ENCODE measurements around the gene XPO5.

The XPO5 gene

DNA sequence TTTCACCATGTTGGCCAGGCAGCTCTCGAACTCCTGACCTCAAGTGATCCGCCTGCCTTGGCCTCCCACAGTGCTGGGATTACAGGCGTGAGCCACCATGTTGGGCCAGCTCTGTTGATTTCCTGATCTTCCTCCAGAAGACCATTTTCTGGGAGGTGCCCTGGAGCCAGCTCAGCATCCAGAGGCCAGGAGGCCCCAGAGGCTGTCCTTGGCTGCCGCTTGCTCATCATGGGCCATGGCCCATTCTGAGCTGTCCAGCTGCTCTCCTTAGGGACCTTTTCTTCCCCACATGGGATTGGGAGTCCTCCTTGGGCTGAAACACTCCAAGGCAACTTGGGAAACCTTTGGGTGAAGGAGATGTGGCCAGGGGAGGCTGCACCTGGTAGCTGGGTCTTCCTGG, 81.1 kb downstream of the XPO5 start:
- DNase-seq, result no peak

DNA sequence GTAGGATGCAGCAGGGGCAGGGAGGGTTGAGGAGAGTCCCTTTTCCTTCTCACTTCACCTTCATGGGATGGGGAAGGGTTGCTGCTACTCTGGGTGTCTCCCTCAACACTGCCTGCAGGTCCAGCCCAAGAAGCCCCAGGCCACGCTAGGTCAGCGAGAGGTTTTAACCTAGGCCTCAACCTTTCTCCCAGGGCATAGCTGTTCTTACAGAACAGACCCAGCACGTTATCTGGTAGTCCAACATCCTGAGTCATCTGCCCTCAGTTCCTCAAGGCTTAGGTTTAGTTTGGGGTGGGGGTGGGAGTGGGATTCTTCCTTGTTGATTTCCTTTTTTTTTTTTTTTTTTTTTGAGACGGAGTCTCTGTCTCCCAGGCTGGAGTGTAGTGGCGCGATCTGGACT, 81.5 kb downstream of the XPO5 start:
- DNase-seq, result no peak

DNA sequence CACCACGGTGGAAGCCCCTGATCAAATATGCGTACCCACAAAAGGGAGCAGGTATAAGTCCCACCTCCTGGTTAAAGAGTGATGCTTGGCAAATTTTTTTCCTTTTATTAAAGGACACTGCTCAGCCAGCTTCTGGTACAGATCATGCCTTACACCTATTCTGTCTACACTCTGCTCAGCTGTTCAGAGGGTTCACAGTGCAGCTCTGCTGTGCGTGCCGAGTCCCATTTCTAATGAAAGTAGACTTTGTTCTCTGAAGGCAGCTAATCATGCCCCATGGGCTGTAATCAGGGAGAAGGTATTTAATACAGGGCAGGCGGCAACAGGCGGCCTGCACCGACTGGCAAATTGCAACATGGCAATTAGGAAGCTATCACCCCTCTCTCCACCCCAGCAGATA, 82.0 kb downstream of the XPO5 start:
- DNase-seq, result no peak

- no peak for DNase-seq
Observed at GRCh38 chr6:43493230-43493629, 82.6 kb downstream of the XPO5 start.

DNA sequence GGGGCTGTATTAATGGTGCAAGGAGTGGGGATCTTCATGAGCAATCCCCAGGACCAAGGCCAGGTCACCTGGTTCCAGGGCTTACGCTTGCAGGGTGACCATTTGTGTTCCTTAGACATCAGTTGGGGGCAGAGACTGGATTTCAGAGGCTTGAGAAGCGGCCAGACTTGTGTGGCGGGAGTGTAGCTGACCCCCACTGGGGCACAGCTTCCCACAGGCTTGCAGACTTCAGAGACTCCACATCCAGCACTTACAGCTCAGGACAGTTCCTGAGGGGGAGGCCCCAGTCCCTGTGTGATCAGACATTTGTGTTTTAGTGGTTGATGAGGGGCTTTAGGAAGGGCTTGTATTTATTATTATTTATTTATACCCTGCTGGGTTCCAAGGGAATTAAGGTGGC, 83.2 kb downstream of the XPO5 start:
- DNase-seq, result no peak

- no peak for DNase-seq
Observed at GRCh38 chr6:43491750-43492661, 83.8 kb downstream of the XPO5 start.

DNA sequence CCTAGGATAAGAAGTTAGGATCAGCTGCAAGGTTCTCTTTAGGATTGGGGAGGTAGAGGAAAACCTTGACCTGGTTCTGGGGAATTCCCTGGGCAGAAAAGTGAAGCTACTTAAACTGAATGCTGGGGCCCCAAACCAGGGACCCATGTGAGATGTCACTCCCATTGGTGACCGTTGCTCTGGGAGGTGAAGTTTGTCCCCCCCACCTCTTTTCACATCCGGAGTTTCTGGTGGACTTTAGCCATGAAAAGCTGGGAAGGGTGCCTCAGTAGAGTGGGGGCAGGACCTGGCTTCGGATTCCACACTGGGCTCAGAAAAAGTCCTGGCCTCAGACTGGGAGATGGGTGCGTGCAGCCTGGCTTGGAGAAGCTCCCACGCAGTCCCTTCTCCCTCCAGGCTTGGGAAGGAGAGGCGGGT, 85.3 kb downstream of the XPO5 start:
- no peak for DNase-seq

GRCh38 chr6:43489277-43490072, 86.4 kb downstream of the XPO5 start:
- DNase-seq, result no peak

- no peak for DNase-seq
Observed at GRCh38 chr6:43488667-43489276, 87.1 kb downstream of the XPO5 start.

GRCh38 chr6:43481591-43482236, 94.1 kb downstream of the XPO5 start:
- no peak for DNase-seq

DNA sequence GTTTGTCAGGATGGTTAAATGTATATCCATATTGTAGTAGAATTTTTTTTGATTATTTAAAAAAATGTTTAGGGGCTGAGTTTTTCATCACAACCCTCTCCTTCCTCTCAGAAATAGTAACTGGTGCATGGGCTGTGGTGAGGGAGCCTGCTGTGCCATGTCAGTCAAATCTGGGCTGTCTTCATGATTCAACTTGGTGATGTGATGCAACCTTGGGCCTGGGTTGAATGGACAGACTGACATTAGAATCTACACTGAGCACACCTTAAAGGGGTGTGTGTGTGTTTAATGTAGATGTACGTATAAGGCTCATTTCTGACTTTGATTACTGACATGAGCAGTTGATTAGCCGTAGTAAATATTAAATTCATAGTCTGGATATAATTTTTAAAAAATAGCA, 94.8 kb downstream of the XPO5 start:
- DNase-seq, result no peak

DNA sequence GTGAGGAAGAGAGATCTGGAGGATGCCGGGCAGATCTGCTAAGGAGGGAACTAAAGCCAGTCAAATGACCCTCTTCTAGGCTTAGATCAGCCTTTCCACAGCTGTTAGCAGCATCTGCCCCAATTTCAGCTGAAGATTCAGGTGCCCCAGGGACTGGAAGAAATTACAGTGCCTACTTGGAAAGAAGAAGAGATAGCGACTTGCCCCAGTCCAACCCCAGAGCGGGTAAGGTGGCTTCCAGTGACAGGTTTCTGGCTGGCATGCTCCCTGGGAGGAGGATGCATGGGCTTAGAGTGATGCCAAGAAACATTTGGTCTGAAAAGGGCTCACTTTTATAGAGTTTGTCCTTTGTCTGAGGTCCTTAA, 97.8 kb downstream of the XPO5 start:
- no peak for DNase-seq

GRCh38 chr6:43477235-43478007, 98.4 kb downstream of the XPO5 start, which contains the start of gene TJAP1:
Gene TJAP1 (plus strand): TSS chr6:43477570. CDS start chr6:43499002, 21,432 bp downstream.
- DNase-seq, result peak; percentile 90

DNA sequence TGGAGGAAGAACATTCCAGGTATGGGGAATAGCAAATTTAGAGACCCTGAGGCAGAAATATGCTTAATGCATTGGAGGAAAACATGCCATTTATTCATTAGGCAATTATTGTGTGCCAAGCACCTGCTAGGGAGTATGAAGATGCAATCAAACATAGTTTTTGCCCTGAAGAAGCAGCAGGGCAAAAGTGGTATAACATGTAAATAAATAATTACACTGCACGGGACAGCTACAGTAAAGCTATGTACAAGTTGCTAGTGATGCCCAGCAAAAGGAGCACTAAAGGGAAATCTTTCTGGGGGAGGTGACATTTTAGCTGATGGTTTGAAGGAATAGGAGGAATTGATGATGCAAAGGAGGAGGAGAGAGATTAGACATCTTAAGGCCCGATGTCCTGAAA, 99.1 kb downstream of the XPO5 start:
- DNase-seq, result no peak

DNA sequence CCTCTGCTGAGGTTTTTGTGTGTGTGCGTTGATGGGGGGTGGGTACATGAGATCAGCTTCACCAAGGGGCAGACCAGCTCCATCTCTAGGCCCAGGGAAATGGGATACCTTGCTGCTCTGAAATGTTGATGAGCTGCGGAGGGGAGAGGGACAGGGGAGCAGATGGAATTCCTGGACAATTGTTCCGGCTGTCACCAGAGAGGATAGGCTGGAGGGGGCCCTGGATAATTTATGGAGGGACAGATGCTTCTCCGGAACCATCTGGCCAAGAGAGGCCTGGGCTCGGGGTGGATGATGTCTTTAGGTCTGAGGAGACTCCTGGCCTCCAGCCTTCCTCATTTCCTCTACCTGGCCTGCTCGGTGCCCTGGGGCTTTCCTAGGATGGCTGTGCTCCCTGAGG, 100.3 kb downstream of the XPO5 start:
- DNase-seq, result no peak

GRCh38 chr6:43472515-43472914, 103.3 kb downstream of the XPO5 start:
- no peak for DNase-seq
